IMR-90 (cell line): ENCODE results near the gene GPR17.

Source experiments
- BHLHE40 ChIP-seq: fragments of 150-350 bp; IDR thresholded peaks from 2 replicates; pipeline ENCODE4 v1.6.1; 2016; ENCODE audit warnings: mild to moderate bottlenecking, low read depth, low read length
- CHD1 ChIP-seq: IDR thresholded peaks from 2 replicates; pipeline ENCODE4 v1.6.1; 2012; ENCODE audit warnings: low read depth, low read length, improper control_type of control experiment
- ELK1 ChIP-seq: fragments of 150-350 bp; IDR thresholded peaks from 2 replicates; pipeline ENCODE4 v1.6.1; 2016; ENCODE audit warnings: low read depth, mild to moderate bottlenecking, low read length, moderate library complexity, borderline replicate concordance
- MAFK ChIP-seq: IDR thresholded peaks from 2 replicates; pipeline ENCODE4 v1.6.1; 2012; ENCODE audit warnings: low read depth, low read length, improper control_type of control experiment
- MAZ ChIP-seq: IDR thresholded peaks from 2 replicates; pipeline ENCODE4 v1.6.1; 2012; ENCODE audit warnings: low read depth, mild to moderate bottlenecking, low read length, improper control_type of control experiment, moderate library complexity, borderline replicate concordance
- MXI1 ChIP-seq: IDR thresholded peaks from 2 replicates; pipeline ENCODE4 v1.6.1; 2012; ENCODE audit warnings: low read depth, mild to moderate bottlenecking, low read length, moderate library complexity, borderline replicate concordance
- POLR2A ChIP-seq: IDR thresholded peaks from 2 replicates; pipeline ENCODE4 v1.6.1; 2012; ENCODE audit warnings: mild to moderate bottlenecking, low read depth, low read length
- RAD21 ChIP-seq: IDR thresholded peaks from 2 replicates; pipeline ENCODE4 v1.6.1; 2012; ENCODE audit warnings: low read length, improper control_type of control experiment
- RCOR1 ChIP-seq: IDR thresholded peaks from 2 replicates; pipeline ENCODE4 v1.6.1; 2012; ENCODE audit warnings: mild to moderate bottlenecking, low read length, improper control_type of control experiment; ENCODE audit not compliant: insufficient replicate concordance
- RFX5 ChIP-seq: IDR thresholded peaks from 2 replicates; pipeline ENCODE4 v1.8.0; 2012; ENCODE audit warnings: low read depth, mild to moderate bottlenecking, low read length, moderate library complexity
- TF ChIP-seq, protein P1 (sequence below): conservative IDR thresholded peaks from 2 replicates; pipeline ENCODE4 v1.5.1; 2012; ENCODE audit warnings: mild to moderate bottlenecking, low read depth, low read length, improper control_type of control experiment
- TF ChIP-seq, protein P2 (sequence below): fragments of 150-350 bp; IDR thresholded peaks from 2 replicates; pipeline ENCODE4 v1.6.1; 2017; ENCODE audit warnings: mild to moderate bottlenecking, antibody characterized with exemption, low read length, low read depth

GRCh38 chr2:127632592-127633489, 13.1 kb upstream of the GPR17 start:
- TF ChIP-seq MAFK: no peak
- TF ChIP-seq, protein P1, sequence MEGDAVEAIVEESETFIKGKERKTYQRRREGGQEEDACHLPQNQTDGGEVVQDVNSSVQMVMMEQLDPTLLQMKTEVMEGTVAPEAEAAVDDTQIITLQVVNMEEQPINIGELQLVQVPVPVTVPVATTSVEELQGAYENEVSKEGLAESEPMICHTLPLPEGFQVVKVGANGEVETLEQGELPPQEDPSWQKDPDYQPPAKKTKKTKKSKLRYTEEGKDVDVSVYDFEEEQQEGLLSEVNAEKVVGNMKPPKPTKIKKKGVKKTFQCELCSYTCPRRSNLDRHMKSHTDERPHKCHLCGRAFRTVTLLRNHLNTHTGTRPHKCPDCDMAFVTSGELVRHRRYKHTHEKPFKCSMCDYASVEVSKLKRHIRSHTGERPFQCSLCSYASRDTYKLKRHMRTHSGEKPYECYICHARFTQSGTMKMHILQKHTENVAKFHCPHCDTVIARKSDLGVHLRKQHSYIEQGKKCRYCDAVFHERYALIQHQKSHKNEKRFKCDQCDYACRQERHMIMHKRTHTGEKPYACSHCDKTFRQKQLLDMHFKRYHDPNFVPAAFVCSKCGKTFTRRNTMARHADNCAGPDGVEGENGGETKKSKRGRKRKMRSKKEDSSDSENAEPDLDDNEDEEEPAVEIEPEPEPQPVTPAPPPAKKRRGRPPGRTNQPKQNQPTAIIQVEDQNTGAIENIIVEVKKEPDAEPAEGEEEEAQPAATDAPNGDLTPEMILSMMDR: no peak
- no peak for TF ChIP-seq MAZ
- TF ChIP-seq CHD1: no peak
- TF ChIP-seq ELK1: no peak
- no peak for TF ChIP-seq MXI1
- TF ChIP-seq, protein P2, sequence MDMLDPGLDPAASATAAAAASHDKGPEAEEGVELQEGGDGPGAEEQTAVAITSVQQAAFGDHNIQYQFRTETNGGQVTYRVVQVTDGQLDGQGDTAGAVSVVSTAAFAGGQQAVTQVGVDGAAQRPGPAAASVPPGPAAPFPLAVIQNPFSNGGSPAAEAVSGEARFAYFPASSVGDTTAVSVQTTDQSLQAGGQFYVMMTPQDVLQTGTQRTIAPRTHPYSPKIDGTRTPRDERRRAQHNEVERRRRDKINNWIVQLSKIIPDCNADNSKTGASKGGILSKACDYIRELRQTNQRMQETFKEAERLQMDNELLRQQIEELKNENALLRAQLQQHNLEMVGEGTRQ: no peak
- no peak for TF ChIP-seq POLR2A
- no peak for TF ChIP-seq RFX5
- no peak for TF ChIP-seq BHLHE40
- no peak for TF ChIP-seq RAD21
- no peak for TF ChIP-seq RCOR1
